Measurements from ENCODE around the gene ZMAT3.

- TF ChIP-seq, protein P1, sequence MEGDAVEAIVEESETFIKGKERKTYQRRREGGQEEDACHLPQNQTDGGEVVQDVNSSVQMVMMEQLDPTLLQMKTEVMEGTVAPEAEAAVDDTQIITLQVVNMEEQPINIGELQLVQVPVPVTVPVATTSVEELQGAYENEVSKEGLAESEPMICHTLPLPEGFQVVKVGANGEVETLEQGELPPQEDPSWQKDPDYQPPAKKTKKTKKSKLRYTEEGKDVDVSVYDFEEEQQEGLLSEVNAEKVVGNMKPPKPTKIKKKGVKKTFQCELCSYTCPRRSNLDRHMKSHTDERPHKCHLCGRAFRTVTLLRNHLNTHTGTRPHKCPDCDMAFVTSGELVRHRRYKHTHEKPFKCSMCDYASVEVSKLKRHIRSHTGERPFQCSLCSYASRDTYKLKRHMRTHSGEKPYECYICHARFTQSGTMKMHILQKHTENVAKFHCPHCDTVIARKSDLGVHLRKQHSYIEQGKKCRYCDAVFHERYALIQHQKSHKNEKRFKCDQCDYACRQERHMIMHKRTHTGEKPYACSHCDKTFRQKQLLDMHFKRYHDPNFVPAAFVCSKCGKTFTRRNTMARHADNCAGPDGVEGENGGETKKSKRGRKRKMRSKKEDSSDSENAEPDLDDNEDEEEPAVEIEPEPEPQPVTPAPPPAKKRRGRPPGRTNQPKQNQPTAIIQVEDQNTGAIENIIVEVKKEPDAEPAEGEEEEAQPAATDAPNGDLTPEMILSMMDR (IDR thresholded peaks at IDR 0.05; ENCODE audit: control extremely low read depth in 1 of 3, insufficient read depth in 1 of 3, low read depth in 1 of 3, low read length in 3 of 3) = no peak
- TF ChIP-seq CBX5 (IDR thresholded peaks at IDR 0.05; ENCODE audit: low read depth, low read length) = no peak
- TF ChIP-seq POLR2AphosphoS5 (IDR thresholded peaks at IDR 0.05; ENCODE audit: low read depth, low read length) = no peak
- TF ChIP-seq RXRA (IDR thresholded peaks at IDR 0.05; ENCODE audit: insufficient read depth, low read depth, low read length) = no peak
- TF ChIP-seq EP300 (IDR thresholded peaks at IDR 0.05; ENCODE audit: borderline replicate concordance in 1 of 2, low read depth in 2 of 2, low read length in 2 of 2) = no peak
- TF ChIP-seq HDAC6 (IDR thresholded peaks at IDR 0.05; ENCODE audit: low read depth, low read length) = no peak
- TF ChIP-seq POLR2A (IDR thresholded peaks at IDR 0.05; ENCODE audit: control extremely low read depth in 1 of 2, low read depth in 2 of 2, low read length in 2 of 2) = no peak
- TF ChIP-seq, protein P2, sequence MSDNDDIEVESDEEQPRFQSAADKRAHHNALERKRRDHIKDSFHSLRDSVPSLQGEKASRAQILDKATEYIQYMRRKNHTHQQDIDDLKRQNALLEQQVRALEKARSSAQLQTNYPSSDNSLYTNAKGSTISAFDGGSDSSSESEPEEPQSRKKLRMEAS (IDR thresholded peaks at IDR 0.05) = no peak
- no peak for TF ChIP-seq TAF1 (IDR thresholded peaks at IDR 0.05; ENCODE audit: low read depth, low read length)
- TF ChIP-seq TBP (IDR thresholded peaks at IDR 0.05; ENCODE audit: low read depth, low read length) = no peak
- TF ChIP-seq CHD1 (IDR thresholded peaks at IDR 0.05; ENCODE audit: low read depth, low read length) = no peak
- TF ChIP-seq RAD21 (IDR thresholded peaks at IDR 0.05 in 1 of 2, conservative IDR thresholded peaks at IDR 0.05 in 1 of 2; ENCODE audit: low read depth in 2 of 2, low read length in 2 of 2) = no peak
- TF ChIP-seq MAFK (IDR thresholded peaks at IDR 0.05; ENCODE audit: low read depth, low read length) = no peak
- no peak for TF ChIP-seq YY1 (IDR thresholded peaks at IDR 0.05; ENCODE audit: low read depth, low read length)
These were observed 4.3 kb downstream of the ZMAT3 start for GRCh38 chr3:179067291-179067690.
